NCI-H187 treated with DMSO at 0.1 percent for 48 hours (cell line): ENCODE data around the gene INPP5D.
"Not testable (repeated sequence)": the region's sequence is repeated elsewhere in the genome, so short reads cannot be mapped to it uniquely, and the experiment has no call there.

Experiments used
- DNase-seq: peaks from one replicate; lab custom pipeline; 2025; lab: John Stamatoyannopoulos, UW

The INPP5D gene

GRCh38 chr2:233059797-233060500 is at the start of gene INPP5D:
Gene INPP5D, plus strand, starts transcription at chr2:233060342. Its CDS starts 137 bp downstream, at chr2:233060479.
- no peak for DNase-seq

GRCh38 chr2:233010569-233011267 is 49.4 kb upstream of the INPP5D start:
- DNase-seq, result no peak

DNA sequence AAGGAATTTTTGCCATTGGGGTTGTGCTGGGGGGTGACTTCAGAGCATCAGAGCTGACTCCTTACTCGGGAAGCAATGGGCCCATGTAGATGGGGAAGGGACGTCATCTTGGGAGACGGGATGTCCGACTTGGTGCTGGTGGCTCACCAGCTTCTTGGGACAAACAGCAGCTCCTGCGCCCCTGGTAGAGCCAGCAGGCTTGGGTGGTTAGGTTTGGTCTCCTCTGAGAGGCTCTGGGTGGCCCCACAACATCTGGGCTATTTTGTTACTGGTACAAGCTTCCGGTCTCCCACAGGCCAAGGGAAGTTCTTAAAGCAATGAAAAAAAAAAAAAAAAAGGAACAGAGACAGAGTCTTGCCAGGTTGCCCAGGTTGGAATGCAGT is 48.9 kb upstream of the INPP5D start:
- DNase-seq, result no peak

DNA sequence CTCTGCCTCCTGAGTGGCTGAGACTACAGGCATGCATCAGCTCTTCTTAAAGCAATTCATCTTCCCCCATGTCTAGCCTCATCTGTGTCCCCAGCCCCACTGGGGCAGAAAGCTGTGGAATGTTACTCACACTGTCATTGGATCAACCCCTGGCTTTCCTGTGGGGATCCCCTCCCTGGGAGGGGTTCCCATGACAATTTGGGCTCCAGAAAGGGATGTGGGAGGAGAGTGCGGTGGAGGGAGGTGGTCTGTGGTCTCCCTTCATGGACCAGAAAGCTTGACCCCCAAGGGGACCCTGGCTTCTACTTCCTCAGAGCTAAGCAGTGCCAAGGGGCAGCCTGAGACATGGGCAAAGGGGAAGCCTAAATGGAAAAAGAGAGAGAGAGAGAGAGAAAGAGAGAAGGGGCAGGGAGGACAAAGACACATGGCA is 48.4 kb upstream of the INPP5D start:
- no peak for DNase-seq

DNA sequence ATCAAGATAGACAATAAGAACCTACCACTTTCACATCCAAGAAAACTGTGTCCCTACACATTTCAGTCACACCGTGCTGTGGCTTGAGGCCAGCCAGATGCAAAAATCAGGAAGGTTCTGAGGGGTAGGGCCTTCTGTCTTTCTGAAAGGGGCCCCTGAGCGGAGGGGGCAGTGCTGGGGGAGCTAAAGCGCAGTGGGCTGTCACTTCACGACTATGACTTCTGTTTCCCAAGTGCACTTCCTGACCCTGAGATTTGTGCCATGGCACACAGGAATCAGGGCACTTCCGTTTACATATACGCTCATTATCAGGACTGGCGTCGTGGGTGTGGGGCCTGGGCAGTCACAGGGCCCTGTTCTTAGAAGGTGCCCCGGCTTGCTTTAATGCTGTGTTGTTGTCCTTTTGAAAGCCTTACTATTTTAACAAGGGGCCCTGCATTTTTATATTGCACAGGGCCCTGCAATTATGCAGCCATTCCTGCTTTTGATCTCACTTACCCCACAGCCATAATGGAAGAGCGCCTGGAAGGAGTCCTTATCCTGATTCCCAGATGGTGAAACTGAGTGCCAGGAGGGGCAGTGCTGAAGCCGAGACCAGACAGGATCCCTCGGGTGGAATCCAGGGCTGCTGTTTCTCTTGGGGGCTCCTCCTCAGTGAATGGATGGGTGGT is 47.7 kb upstream of the INPP5D start:
- no peak for DNase-seq

DNA sequence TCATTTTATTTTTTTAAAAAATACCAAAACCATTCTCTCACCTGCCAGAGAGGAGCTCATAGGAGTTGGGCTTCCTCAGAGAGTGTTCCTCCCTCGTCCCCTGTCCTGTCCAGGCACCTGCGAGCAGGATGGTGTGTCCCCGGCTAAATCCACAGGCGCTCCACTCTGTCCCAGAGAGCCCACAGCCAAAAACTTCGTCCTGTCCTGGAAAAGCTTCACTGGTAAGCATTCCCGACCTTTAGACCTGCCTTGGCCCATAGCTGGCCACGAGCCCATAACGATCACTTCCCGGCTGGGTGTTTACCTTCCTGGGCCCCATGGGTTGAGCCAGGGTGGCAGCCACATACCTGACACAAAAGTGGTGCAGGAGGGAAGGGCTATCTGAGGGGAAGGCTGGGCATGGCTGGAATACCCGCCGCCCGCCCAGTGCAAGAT is 47.1 kb upstream of the INPP5D start, which contains the start of gene NGEF:
TSS of gene NGEF (minus strand) at position 230 of the 435 bp plus-strand sequence. CDS start 38,366 bp downstream, outside the sequence.
- DNase-seq, result no peak

DNA sequence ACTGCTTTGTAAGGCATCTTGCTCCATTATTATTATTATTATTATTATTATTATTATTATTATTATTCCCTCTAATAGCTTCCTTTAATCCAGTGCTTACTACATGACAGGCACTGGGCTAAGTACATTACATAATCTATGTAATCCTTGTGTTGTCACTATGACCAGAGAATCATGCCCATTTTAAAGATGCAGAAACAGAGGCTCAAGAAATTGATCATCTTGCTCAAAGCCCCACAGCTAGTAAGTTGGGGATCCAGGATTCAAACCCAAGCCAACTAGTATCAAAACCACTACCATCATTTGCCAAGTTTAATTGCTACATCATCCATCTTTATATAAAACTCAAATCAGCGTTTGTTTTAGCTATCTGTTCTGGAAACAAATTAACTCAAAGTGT is 46.5 kb upstream of the INPP5D start:
- no peak for DNase-seq

DNA sequence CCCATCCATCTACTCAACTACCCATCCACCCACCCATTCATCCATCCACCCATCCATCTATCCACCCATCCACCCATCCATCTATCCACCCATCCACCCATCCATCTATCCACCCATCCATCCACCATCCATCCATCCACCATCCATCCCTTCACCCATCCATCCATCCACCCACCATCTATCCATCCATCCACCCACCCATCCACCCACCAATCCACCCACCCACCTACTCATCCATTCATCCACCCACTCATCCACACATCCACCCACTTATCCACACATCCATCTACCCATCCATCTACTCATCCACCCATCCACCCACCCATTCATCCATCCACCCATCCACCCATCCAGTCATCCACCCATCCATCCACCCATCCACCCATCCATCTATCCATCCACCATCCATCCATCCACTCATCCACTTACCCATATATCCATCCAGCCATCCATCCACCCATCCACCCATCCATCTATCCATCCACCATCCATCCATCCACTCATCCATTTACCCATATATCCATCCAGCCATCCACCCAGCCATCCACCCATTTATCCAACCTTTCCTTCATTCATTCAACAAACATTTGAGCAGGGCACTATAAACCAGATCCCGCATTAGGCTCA is 45.0 kb upstream of the INPP5D start:
- DNase-seq, result no peak

GRCh38 chr2:233017947-233018346 is 42.2 kb upstream of the INPP5D start:
- DNase-seq, result no peak

GRCh38 chr2:233019610-233020009 is 40.5 kb upstream of the INPP5D start:
- DNase-seq, result not testable (repeated sequence)

GRCh38 chr2:233020454-233020853 is 39.7 kb upstream of the INPP5D start:
- DNase-seq, result no peak

DNA sequence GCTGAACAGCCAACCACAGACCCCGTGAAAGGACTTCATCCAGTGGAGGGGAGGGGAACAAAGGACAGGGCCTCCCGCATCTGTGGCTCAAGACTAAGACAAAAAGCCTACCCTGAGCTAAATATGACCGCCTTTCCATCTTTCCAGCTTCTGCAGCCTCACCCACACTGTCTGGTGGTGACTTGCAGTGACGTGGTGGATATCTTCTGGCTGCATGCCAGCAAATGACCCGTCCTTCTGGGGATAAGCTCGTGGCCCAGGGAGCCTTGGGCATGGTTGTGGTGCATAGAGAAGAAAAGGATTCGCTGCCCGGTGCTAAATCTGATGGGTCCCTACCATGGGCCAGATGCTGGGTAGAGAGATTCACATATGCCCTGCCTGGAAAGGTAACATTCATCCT is 38.4 kb upstream of the INPP5D start:
- DNase-seq, result no peak

DNA sequence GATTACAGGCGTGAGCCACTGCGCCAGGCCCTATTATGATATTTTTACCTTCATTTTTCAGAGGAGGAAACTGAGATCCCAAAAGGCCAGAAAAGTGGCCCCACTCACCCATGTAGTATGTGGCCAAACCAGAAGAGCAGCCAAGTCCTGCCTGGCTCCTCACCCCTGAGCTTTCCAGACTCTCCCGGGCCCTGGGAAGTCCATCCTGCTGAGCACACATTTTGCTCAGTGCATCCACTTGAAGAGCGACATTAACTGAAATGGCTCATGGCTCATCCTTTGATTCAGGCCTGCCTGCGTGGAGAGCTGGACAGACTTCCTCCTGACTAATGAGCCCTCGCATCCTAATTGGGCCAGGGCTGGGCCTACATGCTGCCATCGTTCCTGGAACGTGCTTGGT is 37.6 kb upstream of the INPP5D start:
- DNase-seq, result no peak

DNA sequence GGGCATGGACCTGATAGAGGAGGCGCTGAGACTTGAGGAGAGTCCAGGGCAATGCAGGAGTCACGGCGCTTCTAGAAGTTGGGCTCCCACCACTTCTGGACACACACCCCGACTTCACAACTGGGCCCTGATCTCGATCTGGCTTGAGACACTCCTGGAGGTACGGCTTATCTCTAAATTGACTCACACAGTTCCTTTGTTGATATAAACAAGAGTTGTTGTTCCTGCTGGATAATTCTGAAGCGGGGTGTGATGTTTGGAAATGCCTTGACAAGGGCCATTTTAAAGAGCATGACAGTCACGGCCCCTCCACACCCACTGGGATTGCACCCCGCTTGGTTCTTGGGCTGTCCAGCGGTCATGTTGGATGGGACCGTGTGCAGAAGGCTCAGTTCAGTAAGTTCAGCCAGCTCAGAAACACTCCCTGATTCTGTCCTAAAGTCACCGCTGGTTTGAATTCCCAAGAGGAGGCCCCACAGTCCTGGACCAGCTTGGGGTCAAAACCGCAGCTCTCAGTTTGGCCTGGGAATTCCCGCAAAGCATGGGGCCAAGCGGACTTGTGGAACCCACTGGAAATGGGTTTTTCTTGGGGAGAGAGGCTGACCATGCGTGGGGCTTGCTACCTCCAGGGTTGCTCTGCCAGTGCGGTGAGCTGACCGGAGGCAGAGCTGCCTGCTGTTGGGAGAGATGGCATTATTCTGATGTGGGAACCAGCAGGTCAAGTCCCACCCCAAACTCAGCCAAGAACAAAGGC is 37.0 kb upstream of the INPP5D start:
- no peak for DNase-seq

DNA sequence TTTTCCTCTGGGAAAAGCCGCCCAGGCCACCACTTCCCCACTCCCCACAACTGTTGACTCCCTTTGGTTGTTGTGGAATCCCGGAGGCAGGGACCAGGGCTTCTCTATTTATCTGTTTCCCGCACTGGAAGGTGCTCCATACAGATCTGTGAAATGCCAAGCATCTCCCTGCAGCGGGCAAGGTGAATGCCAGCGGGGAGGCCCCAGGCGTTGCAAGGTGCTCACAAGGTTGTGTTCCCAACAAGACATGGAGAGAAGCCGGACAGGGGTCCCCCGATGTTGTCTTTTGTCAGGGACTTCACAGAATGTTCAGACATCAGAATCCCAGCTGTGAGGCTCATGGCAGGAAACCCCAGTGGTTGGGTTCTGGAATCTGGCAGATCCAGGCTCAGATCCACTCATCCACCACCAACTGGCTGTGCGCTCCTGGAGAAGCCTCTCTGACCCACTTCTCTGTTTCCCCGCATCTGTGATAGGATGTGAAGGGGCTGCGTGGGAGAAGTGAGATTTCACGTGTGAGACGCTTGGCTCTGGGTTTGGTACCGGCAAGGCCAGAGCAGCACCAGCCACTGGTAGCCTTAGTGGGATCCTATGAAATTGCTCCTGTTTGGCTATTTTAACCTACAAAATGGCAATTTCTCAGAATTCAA is 36.3 kb upstream of the INPP5D start:
- no peak for DNase-seq

- no peak for DNase-seq
These were observed 34.4 kb upstream of the INPP5D start for GRCh38 chr2:233025706-233026105.

- DNase-seq, result no peak
These were observed 33.8 kb upstream of the INPP5D start for GRCh38 chr2:233026198-233026813.

GRCh38 chr2:233029321-233029720 is 30.8 kb upstream of the INPP5D start:
- no peak for DNase-seq

DNA sequence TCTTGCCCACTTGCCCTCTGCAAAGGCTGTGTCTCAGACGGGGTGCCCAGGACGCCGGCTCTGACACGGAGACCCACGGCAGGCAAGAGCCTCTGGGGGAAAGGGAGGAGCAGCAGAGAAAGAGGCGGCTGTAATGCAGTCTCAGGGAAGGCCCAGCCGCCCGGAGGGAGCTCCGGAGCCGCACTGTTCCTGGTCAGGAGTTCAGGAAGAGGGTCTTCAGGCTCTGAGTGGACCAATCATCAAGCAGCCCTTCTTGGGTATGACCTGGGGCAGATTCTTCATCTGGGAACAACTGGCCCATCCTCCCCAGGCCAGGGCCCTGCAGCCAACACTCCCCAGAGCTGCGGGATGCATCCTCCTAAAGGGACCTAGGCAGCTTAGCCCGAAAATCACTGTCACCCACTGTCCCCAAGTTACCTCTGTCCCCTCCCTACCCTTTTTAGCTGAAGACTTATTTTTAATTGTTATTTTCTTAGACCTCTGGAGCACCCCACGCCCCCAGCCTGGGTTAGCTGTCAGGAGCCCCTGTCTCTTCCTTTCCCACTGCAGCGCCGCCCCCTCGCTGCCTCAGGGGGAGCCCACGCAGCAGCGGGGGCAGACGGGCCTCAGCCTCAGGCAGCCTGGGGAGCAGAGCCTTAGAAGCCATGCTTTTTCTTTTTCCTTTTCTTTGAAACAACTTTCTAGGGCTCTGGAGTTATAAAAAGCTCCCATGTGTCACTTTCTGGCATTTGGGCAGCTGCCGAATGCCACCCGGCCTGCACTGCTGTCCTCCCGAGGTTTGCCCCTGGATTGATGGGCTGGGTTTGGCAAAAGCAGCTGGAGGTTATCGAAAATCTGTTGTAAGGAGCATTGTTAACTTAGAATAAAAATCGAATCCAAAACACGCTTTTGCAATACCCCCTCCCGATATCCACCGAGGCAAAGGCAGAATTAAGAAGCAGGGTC is 28.3 kb upstream of the INPP5D start:
- no peak for DNase-seq
